CD4-positive, alpha-beta T cell treated with Interleukin-10 for 1 hour (primary cell): ENCODE results near the gene ZFHX3.
"Not testable (repeated sequence)": the region's sequence is repeated elsewhere in the genome, so short reads cannot be mapped to it uniquely, and the experiment has no call there.

Experiments
- DNase-seq: peaks from one replicate; pipeline ENCODE4 v3.0.0-alpha.2; 2020

Gene ZFHX3

GRCh38 chr16:73047536-73048291, at the start of gene ZFHX3:
Gene ZFHX3, minus strand, starts transcription at chr16:73048128. Its CDS starts 87,983 bp downstream, at chr16:72960145.
- DNase-seq, result peak; percentile 29

GRCh38 chr16:73096510-73096909, 48.6 kb upstream of the ZFHX3 start:
- no peak for DNase-seq

GRCh38 chr16:73095885-73096421, 48.0 kb upstream of the ZFHX3 start:
- DNase-seq, result no peak

GRCh38 chr16:73095142-73095820, 47.4 kb upstream of the ZFHX3 start:
- DNase-seq, result no peak

- no peak for DNase-seq
Measured at GRCh38 chr16:73094371-73094770, 46.4 kb upstream of the ZFHX3 start.

- no peak for DNase-seq
Measured at GRCh38 chr16:73093146-73094144, 45.5 kb upstream of the ZFHX3 start.

GRCh38 chr16:73092236-73092781, 44.4 kb upstream of the ZFHX3 start:
- DNase-seq, result no peak

- no peak for DNase-seq
Measured at GRCh38 chr16:73091174-73091573, 43.2 kb upstream of the ZFHX3 start.

- DNase-seq, result no peak
Measured at GRCh38 chr16:73089420-73089819, 41.5 kb upstream of the ZFHX3 start.

- DNase-seq, result no peak
Measured at GRCh38 chr16:73086108-73086507, 38.2 kb upstream of the ZFHX3 start.

GRCh38 chr16:73083271-73083670, 35.3 kb upstream of the ZFHX3 start:
- no peak for DNase-seq

- not testable (repeated sequence) for DNase-seq
Measured at GRCh38 chr16:73082634-73083051, 34.7 kb upstream of the ZFHX3 start.

GRCh38 chr16:73080931-73081330, 33.0 kb upstream of the ZFHX3 start:
- DNase-seq, result no peak

- DNase-seq, result no peak
Measured at GRCh38 chr16:73076324-73076810, 28.4 kb upstream of the ZFHX3 start.

- no peak for DNase-seq
Measured at GRCh38 chr16:73074382-73074781, 26.5 kb upstream of the ZFHX3 start.

GRCh38 chr16:73072051-73072450, 24.1 kb upstream of the ZFHX3 start:
- DNase-seq, result not testable (repeated sequence)

- no peak for DNase-seq
Measured at GRCh38 chr16:73071131-73071940, 23.4 kb upstream of the ZFHX3 start.

GRCh38 chr16:73069581-73070262, 21.8 kb upstream of the ZFHX3 start:
- no peak for DNase-seq

GRCh38 chr16:73068541-73069401, 20.8 kb upstream of the ZFHX3 start:
- DNase-seq, result no peak
